ENCODE results near the gene LRP1B.

Gene LRP1B

DNA sequence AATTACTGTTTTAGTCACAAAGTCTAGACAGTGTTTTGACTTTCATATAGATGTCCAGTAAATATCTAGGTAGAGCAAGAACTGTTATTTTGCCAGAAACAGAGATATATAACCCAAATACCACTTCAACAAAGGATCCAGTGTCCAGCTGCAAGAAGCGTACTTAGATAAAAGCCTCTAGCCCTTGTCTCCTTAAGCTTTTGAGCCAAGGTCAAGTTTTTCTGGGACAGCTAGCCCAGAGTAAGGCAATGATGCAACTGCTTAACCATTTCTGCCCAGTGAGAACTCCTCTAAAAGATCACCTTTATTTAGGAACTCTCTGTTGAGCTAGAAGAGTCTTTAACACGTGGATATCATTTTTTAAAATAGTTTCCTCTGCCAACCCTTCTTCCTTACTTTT lies 1925.7 kb downstream of the LRP1B start:
- DNase-seq (ENCODE audit: low spot score) (no peak), FAIRE-seq (no peak)

DNA sequence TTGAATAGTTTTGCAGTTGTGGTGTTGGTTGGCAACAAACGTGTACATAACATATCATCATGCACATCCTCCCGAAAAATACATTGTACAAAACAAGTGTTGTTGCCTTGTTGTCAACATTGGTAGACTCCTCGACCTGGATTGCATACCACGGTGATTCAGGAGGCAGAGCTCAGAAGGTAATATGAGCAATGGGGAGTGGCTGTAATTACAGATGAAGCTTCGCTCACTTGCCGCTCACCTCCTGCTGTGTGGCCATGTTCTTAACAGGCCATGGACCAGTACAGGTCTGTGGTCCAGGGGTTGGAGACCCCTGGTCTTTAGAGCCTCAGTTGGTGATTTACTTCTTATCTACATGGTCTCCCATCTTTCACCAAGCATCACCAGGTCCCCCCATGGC lies 1927.5 kb downstream of the LRP1B start:
- DNase-seq (ENCODE audit: low spot score) (no peak), FAIRE-seq (no peak)

DNA sequence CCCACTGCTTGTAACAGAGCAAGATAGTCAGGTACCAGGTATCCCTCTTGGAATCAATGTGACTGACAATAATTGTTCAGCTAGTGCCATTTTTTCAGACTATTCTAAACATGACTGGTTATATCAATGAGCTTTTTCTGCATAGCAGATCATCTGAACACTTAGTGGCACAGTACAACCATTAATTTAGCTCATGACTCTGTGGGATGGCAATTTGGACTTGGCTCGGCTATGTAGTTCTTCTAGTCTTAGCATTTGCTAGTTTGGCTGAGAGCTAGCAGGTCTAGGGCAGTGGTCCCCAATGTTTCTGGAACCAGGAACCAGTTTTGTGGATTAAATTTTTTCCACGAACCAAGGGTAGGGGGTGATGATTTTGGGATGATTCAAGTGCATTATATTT lies 1929.2 kb downstream of the LRP1B start:
- FAIRE-seq (no peak), DNase-seq (ENCODE audit: low spot score) (no peak)

DNA sequence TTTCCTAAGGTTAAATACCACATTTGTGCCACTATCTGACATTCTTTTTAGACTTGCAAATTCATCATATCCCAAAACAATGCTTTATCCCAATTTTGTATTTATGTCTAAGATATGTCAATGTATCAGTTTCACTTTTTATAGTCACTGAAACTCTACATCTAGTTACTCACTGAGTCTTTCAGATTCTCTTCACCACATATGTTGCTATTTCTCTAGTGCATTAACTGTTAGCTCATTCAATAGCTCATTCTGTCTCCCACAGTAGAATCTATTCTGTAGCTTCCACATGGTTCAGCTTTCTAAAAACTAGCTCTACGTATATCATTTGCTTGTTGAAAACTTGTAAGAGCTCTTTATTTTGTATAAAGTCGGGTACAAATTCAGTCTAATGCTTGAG lies 1930.1 kb downstream of the LRP1B start:
- FAIRE-seq (no peak), DNase-seq (ENCODE audit: low spot score) (no peak)

DNA sequence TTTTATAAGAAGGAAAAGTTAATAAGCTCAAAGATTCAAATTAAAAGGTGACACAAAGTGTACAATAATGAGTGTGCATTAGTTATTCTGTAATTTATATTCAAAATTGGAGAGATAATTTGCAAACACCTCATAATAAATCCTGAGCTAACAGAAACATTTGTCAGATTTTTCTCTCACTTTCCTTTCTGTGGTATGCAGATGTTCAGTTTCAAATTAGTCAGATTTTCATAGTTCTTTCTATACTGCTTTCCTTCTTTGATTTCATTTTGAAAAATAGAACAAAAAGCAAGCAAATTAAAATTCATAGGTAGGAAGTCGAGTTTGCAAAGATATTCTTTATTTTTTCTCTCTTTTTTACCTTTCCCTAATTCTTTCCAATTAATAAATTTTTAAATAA lies 1930.5 kb downstream of the LRP1B start:
- FAIRE-seq (no peak), DNase-seq (ENCODE audit: low spot score) (no peak)

DNA sequence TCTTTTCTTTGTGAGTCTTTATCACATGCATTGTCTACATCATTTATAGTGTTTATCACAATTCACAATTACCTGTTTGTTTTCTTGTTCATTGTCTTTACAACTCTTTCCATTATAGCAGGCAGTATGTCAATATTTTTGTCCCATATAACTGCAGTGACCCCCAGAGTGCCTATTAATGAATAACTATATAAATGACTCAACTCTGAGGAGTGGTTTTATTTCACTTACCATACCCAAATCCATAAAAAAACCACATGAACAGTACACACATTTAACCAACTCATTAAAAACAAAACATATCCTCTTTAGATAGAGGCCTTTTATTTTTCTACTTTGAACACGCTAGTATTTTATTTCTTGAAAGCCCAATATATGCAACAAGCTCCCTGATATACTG lies 1931.5 kb downstream of the LRP1B start:
- DNase-seq (ENCODE audit: low spot score) (no peak), FAIRE-seq (no peak)

DNA sequence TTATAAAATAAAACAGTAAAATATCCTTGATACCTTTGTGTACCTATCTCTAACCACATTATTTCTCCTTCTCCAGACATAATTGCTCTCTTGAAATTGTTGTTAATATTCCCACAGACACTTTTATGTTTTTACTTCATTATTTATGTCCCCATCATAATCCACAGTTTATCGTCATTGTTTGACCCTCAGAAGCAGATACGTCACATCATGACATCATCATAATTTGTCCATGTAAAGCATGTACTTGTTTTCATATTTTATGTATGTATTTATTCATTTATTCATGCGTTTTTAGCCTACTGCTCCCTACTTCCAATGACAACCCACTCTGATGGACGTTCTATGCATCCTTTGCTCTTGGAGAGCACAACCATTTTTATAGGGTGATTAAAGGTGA lies 1943.7 kb downstream of the LRP1B start:
- FAIRE-seq (no peak), DNase-seq (ENCODE audit: low spot score) (no peak)

DNA sequence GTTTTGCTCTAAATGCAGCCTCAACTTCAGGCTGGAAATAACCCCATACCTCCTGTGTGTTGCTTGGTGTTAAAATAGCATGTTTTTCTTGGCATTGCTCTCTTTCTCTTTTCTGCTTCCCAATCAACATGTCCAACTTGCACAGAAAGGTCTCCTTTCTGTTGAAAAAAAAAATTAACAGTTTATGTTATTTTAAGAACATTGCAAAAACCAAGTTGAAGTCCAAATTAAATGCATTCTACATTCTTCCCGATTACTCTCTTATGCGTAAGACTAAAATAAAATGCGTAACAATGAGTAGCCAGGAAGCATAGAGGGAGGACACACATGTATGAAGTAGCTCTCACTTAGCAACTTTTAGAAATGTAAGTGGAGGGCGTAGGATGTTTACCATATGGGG lies 1944.5 kb downstream of the LRP1B start:
- DNase-seq (ENCODE audit: low spot score) (no peak), FAIRE-seq (no peak)

DNA sequence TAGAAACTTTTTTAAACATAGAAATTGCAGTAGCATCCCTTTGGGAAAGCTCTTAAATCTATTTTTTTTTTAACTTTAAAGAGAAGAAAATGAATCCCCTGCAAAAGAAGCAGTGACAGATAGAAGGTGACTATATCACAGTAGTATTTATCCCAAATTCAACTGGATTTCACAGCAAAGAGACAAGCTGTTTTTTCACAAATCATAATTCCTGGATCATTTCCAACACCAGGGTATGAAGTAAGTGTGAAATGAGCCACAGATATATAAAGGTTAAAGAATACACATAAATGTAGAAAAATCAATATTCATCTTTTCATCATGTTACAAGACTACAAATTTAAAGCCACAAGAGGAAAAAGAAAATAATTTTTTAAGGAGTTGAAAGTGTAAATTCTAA lies 1945.7 kb downstream of the LRP1B start:
- FAIRE-seq, result no peak
- DNase-seq (ENCODE audit: low spot score), result no peak

DNA sequence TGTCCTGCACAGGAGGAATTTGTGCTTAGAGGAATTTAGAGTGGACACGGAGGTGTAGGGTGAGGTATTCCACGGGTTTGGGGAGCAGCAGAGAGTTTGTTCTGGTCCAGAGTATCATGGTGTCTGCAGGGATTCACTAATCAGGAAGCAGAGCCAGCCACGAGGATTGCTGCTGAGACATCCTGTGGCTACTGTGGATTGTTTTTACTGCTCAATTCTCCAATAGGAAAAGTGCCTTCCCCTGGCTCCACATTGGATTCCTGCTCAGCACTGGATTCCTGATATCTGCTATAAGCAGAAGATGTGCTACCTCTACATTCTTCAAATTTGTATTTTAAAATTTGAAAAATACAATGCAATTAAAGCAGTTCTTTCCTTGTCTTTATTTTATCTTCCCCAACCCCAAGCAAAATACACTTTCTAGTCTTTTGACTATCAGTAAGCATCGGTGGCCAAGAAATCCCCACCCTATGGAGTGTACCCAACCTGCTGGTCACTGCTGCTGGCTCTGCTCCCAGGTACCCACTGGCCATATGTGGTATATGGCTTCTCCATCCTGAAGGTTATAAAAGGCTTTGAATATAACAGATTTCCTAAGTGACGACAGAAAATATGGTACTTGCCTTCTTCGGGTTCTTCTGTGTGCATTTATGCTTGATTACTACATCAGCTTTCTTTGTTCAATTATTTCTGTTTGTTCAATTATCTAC lies 1947.6 kb downstream of the LRP1B start:
- no peak for DNase-seq (ENCODE audit: low spot score)
- FAIRE-seq, result no peak

Data from urothelium cell line (cell line).